A549 (cell line): ENCODE measurements around the gene GABBR1. TPM values are rescaled to one million over a fixed set of nuclear protein-coding genes. Genes with fewer than 3 reads are reported as not detected.

ENCODE experiments used
- ATAC-seq, 2 experiments: fragments of 200-7000 bp in 1 of 2; fragments of >200 bp in 1 of 2; cut with Nextera tagmentation in 1 of 2; cut with Tn5 transposase in 1 of 2; 3 replicates each; pipeline versions ENCODE4 v1.8.0 to v1.9.1; 2018 to 2020; ENCODE audit warnings: mild to moderate bottlenecking in 1 of 2, moderate library complexity in 1 of 2
- CTCF ChIA-PET: fragments of 300-600 bp; sonication (Branson Sonifier 250); formaldehyde crosslinking; extraction: SDS; loops from one replicate; lab custom pipeline; 2021; ENCODE audit warnings: antibody characterized with exemption, inconsistent platforms; lab: Yijun Ruan, JAX
- POLR2A ChIA-PET: fragments of 350-600 bp; formaldehyde crosslinking; extraction: SDS; loops from one replicate; lab custom pipeline; 2021; ENCODE audit warnings: antibody characterized with exemption, inconsistent platforms; lab: Yijun Ruan, JAX
- DNase-seq, 2 experiments: peaks; one replicate each; pipeline versions ENCODE4 v3.0.0 to v3.0.0-alpha.2; 2011 to 2016; ENCODE audit warnings: low read depth in 1 of 2, low spot score in 1 of 2
- FAIRE-seq: peaks from 2 replicates; lab custom pipeline; 2011; peaks lifted over from hg19 to GRCh38; lab: Jason Lieb, UNC
- H3K27ac ChIP-seq, 2 experiments: fragments of >200 bp; sonication (Bioruptor Twin); formaldehyde crosslinking; 3 replicates each; pipeline ENCODE4 v1.5.1; 2016 to 2017
- H3K4me1 ChIP-seq: fragments of >200 bp; sonication (Bioruptor Twin); formaldehyde crosslinking; 3 replicates; pipeline ENCODE4 v1.6.1; 2016
- H3K4me2 ChIP-seq: fragments of >200 bp; sonication (Bioruptor Twin); formaldehyde crosslinking; 3 replicates; pipeline ENCODE4 v1.6.1; 2016
- H3K4me3 ChIP-seq: fragments of >200 bp; sonication (Bioruptor Twin); formaldehyde crosslinking; 3 replicates; pipeline ENCODE4 v1.5.1; 2016
- H3K9me3 ChIP-seq: fragments of >200 bp; sonication (Bioruptor Twin); formaldehyde crosslinking; 3 replicates; pipeline ENCODE4 v1.6.1; 2016
- BHLHE40 ChIP-seq: IDR thresholded peaks from 2 replicates; pipeline ENCODE4 v1.6.1; 2012; ENCODE audit warnings: low read depth, low read length, inconsistent platforms
- CBX8 ChIP-seq: fragments of 200-600 bp; sonication (generic); IDR thresholded peaks from 2 replicates; pipeline ENCODE4 v1.6.1; 2016
- CHD4 ChIP-seq: fragments of 200-600 bp; sonication (generic); IDR thresholded peaks from 2 replicates; pipeline ENCODE4 v1.6.1; 2016; ENCODE audit warnings: antibody characterized with exemption, mild to moderate bottlenecking, borderline replicate concordance
- JUNB ChIP-seq: fragments of >200 bp; sonication (Bioruptor Twin); formaldehyde crosslinking; IDR thresholded peaks from 2 replicates; pipeline ENCODE4 v1.6.1; 2016
- KDM1A ChIP-seq: fragments of 200-600 bp; sonication (generic); IDR thresholded peaks from 2 replicates; pipeline ENCODE4 v1.6.1; 2016; ENCODE audit warnings: low read depth, mild to moderate bottlenecking
- KDM5A ChIP-seq: fragments of 200-600 bp; sonication (generic); IDR thresholded peaks from 2 replicates; pipeline ENCODE4 v1.6.1; 2016; ENCODE audit warnings: antibody characterized with exemption, mild to moderate bottlenecking
- MAFK ChIP-seq: fragments of 450-650 bp; IDR thresholded peaks from 2 replicates; pipeline ENCODE4 v1.6.1; 2014; ENCODE audit not compliant: partially characterized antibody
- MAZ ChIP-seq: fragments of 150-350 bp; IDR thresholded peaks from 2 replicates; pipeline ENCODE4 v1.6.1; 2014; ENCODE audit warnings: antibody characterized with exemption, low read depth, low read length, borderline replicate concordance
- MYC ChIP-seq: IDR thresholded peaks from 2 replicates; pipeline ENCODE4 v1.6.1; 2012; ENCODE audit warnings: mild to moderate bottlenecking, inconsistent platforms, low read length, improper control_type of control experiment, borderline replicate concordance
- POLR2AphosphoS2 ChIP-seq: conservative IDR thresholded peaks from 2 replicates; pipeline ENCODE4 v1.6.1; 2012; ENCODE audit warnings: low read length, improper control_type of control experiment, inconsistent platforms
- RARB ChIP-seq: fragments of 250-450 bp; sonication (Bioruptor Pico); IDR thresholded peaks from 2 replicates; pipeline ENCODE4 v1.8.0; 2021; ENCODE audit warnings: mild to moderate bottlenecking, moderate library complexity
- RNF2 ChIP-seq: fragments of 200-600 bp; sonication (generic); IDR thresholded peaks from 2 replicates; pipeline ENCODE4 v1.6.1; 2016; ENCODE audit warnings: low read depth, mild to moderate bottlenecking, antibody characterized with exemption, moderate library complexity, borderline replicate concordance
- SREBF2 ChIP-seq: fragments of 450-650 bp; IDR thresholded peaks from 2 replicates; pipeline ENCODE4 v1.6.1; 2014; ENCODE audit warnings: mild to moderate bottlenecking, moderate library complexity
- TFCP2L1 ChIP-seq: fragments of 250-450 bp; sonication (Bioruptor Pico); IDR thresholded peaks from 2 replicates; pipeline ENCODE4 v1.5.0; 2021; ENCODE audit warnings: mild to moderate bottlenecking
- WGBS: methylation state at CpG from one replicate; pipeline ENCODE4 v1.1.6; 2017; ENCODE audit errors: missing lambda C conversion rate; 5-methylcytosine and 5-hydroxymethylcytosine counted together
- polyA plus RNA-seq, 4 experiments: library from polyadenylated mRNA; depleted of rRNA in 3 of 4; stranded (reverse); fragments of >200 nt; fragmentation: RNase III in 1 of 4; extraction: RNeasy Plus Mini Kit Qiagen cat#74134 plus additional on column Dnase treatment in 1 of 4; gene quantifications; 2 replicates in 3 of 4; 3 replicates in 1 of 4; pipeline ENCODE4 v1.2.3, GENCODE V29; 2011 to 2017
- TF ChIP-seq, protein P1 (sequence below): fragments of 200-600 bp; sonication (generic); IDR thresholded peaks from 2 replicates; pipeline ENCODE4 v1.6.1; 2016; ENCODE audit warnings: antibody characterized with exemption, mild to moderate bottlenecking, moderate library complexity
- TF ChIP-seq, protein P2 (sequence below): fragments of 150-350 bp; IDR thresholded peaks from 2 replicates; pipeline ENCODE4 v1.6.1; 2014; ENCODE audit warnings: low read depth, mild to moderate bottlenecking, low read length
- TF ChIP-seq, protein P3 (sequence below): IDR thresholded peaks from 2 replicates; pipeline ENCODE4 v1.6.1; 2012
- TF ChIP-seq, protein P4 (sequence below): IDR thresholded peaks from 2 replicates; pipeline ENCODE4 v1.6.1; 2012; ENCODE audit warnings: low read depth, borderline replicate concordance

The GABBR1 gene
- polyA plus RNA-seq, 2 of the 4 experiments (the other 2 are of a cell fraction): 6.8 to 9.0 TPM

DNA sequence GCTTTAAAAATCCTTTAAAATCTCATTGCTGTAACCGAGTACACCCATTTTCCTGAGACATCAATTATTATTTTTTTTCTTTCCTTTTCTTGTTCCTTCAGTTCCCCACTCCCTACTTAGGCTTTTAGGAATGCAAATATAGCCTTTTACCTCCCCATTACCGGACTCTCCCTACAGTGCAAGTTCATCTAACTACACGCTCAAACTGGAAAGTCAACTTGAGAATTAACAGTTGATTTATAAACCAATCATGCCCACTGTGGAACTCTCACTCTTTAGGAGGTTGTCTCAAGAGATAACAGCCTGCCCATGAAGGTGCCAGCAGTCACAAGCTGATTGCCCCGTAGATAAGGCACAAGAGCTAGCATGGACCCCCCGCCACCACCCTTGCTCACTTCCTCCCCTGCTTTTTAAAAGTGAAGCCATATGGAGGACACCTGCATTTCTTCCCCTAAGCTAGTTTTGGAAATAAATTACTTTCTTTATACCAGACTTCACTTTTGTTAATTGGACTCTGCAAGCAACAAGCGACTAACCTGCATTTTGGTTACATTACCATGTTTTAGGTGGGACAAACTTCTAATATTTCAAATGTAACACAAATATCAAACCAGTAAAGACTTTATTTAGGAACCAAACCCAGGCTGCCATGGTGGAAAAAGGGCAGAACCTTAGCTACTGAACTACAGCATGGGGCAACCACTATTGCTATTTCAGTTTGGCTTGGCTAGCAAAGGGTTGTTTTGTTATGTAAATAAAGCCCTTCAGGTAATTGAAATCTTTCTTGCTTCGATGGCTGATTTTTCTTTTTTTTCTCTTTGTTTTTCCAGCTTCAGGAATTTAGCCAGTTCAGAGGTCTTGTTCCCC is 108.3 kb downstream of the GABBR1 start:
- H3K4me3 ChIP-seq: no peak overlapping the region
- no peak for DNase-seq
- no peaks in the 10 kb centered on the region for H3K9me3 ChIP-seq
- no peak overlapping the region for H3K27ac ChIP-seq
- no peak for TF ChIP-seq RNF2
- TF ChIP-seq, protein P1, sequence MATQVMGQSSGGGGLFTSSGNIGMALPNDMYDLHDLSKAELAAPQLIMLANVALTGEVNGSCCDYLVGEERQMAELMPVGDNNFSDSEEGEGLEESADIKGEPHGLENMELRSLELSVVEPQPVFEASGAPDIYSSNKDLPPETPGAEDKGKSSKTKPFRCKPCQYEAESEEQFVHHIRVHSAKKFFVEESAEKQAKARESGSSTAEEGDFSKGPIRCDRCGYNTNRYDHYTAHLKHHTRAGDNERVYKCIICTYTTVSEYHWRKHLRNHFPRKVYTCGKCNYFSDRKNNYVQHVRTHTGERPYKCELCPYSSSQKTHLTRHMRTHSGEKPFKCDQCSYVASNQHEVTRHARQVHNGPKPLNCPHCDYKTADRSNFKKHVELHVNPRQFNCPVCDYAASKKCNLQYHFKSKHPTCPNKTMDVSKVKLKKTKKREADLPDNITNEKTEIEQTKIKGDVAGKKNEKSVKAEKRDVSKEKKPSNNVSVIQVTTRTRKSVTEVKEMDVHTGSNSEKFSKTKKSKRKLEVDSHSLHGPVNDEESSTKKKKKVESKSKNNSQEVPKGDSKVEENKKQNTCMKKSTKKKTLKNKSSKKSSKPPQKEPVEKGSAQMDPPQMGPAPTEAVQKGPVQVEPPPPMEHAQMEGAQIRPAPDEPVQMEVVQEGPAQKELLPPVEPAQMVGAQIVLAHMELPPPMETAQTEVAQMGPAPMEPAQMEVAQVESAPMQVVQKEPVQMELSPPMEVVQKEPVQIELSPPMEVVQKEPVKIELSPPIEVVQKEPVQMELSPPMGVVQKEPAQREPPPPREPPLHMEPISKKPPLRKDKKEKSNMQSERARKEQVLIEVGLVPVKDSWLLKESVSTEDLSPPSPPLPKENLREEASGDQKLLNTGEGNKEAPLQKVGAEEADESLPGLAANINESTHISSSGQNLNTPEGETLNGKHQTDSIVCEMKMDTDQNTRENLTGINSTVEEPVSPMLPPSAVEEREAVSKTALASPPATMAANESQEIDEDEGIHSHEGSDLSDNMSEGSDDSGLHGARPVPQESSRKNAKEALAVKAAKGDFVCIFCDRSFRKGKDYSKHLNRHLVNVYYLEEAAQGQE: no peak
- TF ChIP-seq CBX8: no peak
- no peak for TF ChIP-seq MAFK
- TF ChIP-seq BHLHE40: no peak
- no peak for TF ChIP-seq MAZ
- no peak for TF ChIP-seq RARB (CRISPR knock-in tag)
- TF ChIP-seq, all 56 proteins: peak for 0
- ATAC-seq (no peak), FAIRE-seq (no peak)
- Histone ChIP-seq H3K4me1 (no peaks in the 10 kb centered on the region), H3K4me2 (no peak overlapping the region)
- ChIA-PET POLR2A (no interaction called here), CTCF (interaction anchor here (1.3 kb wide), 1 partner anchor 8 kb away, joined by 5 read pairs; no protein-coding TSS in a partner anchor)
- 15% methylated on average over 7 of the region's 7 CpGs for WGBS

DNA sequence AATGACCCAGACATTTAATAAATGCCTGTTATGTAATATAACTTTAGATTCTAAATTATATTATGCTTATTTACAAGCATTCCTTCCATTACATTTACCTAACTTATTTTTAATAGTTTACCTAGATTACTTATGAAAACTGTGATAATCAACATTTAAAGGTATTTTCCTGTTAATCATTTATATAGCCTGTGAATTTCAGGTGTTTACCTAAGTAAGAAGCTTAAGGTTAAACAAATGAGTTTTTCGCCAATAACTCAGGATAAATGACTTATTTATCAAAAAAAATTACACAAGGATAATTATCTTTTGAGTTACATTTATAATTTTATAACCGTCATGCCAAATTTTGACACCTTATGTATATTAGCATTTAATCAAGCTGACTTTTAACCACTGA is 108.9 kb downstream of the GABBR1 start:
- no peak overlapping the region for H3K4me2 ChIP-seq
- 41% methylated on average over 2 of the region's 2 CpGs for WGBS
- no peak overlapping the region for H3K27ac ChIP-seq
- ChIA-PET POLR2A (no interaction called here), CTCF (no interaction called here)
- TF ChIP-seq JUNB: no peak
- no peak for TF ChIP-seq TFCP2L1 (CRISPR knock-in tag)
- TF ChIP-seq, protein P2, sequence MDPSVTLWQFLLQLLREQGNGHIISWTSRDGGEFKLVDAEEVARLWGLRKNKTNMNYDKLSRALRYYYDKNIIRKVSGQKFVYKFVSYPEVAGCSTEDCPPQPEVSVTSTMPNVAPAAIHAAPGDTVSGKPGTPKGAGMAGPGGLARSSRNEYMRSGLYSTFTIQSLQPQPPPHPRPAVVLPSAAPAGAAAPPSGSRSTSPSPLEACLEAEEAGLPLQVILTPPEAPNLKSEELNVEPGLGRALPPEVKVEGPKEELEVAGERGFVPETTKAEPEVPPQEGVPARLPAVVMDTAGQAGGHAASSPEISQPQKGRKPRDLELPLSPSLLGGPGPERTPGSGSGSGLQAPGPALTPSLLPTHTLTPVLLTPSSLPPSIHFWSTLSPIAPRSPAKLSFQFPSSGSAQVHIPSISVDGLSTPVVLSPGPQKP: no peak
- no peak for TF ChIP-seq KDM5A
- no peak overlapping the region for H3K4me3 ChIP-seq
- no peak for FAIRE-seq
- no peak for DNase-seq
- H3K9me3 ChIP-seq: no peaks in the 10 kb centered on the region
- no peak for ATAC-seq
- H3K4me1 ChIP-seq: no peaks in the 10 kb centered on the region

DNA sequence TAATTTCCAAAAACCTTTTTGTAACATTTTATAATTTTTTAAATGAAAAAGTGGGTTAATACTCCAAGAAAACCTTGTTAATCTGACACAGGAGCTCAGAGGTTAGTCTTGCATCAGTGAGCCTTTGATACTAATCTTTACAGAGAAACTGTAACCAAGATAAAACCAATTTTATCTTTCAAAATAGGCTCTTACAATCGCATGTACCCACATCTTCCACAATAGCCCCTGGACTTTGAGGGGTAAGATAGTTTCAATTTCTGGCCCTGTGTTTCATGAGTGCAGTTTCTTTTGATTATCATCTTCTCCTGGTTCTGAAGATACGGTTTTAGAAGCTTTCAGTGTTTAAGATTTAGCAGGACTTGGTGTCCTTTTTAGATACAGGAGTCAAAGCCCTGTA is 110.8 kb downstream of the GABBR1 start:
- no peak overlapping the region for H3K27ac ChIP-seq
- no peak for TF ChIP-seq MYC
- TF ChIP-seq POLR2AphosphoS2: no peak
- TF ChIP-seq CHD4: no peak
- no peak for TF ChIP-seq CBX8
- TF ChIP-seq, protein P3, sequence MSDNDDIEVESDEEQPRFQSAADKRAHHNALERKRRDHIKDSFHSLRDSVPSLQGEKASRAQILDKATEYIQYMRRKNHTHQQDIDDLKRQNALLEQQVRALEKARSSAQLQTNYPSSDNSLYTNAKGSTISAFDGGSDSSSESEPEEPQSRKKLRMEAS: no peak
- TF ChIP-seq MAZ: no peak
- TF ChIP-seq KDM1A: no peak
- no peak for TF ChIP-seq KDM5A
- TF ChIP-seq, protein P4, sequence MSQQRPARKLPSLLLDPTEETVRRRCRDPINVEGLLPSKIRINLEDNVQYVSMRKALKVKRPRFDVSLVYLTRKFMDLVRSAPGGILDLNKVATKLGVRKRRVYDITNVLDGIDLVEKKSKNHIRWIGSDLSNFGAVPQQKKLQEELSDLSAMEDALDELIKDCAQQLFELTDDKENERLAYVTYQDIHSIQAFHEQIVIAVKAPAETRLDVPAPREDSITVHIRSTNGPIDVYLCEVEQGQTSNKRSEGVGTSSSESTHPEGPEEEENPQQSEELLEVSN: no peak
- TF ChIP-seq, protein P1: no peak
- no peak for TF ChIP-seq SREBF2
- no peak overlapping the region for H3K4me3 ChIP-seq
- DNase-seq (no peak), FAIRE-seq (no peak), ATAC-seq (no peak)
- 10% methylated on average over 2 of the region's 2 CpGs for WGBS
- ChIA-PET POLR2A (no interaction called here), CTCF (no interaction called here)
- H3K4me2 ChIP-seq: no peak overlapping the region
- H3K9me3 ChIP-seq: no peaks in the 10 kb centered on the region
- no peaks in the 10 kb centered on the region for H3K4me1 ChIP-seq
